Activated CD4-positive, alpha-beta T cell treated with anti-CD3 and anti-CD28 coated beads, Interleukin-2, amount 50 U/mL, for 4 hours (primary cell): Measurements from ENCODE around the gene EPX.
"Not testable (repeated sequence)": the region's sequence is repeated elsewhere in the genome, so short reads cannot be mapped to it uniquely, and the experiment has no call there.

Experiments used
- DNase-seq, 2 experiments: peaks; one replicate each; pipeline ENCODE4 v3.0.0-alpha.2; 2020

EPX gene

GRCh38 chr17:58192612-58193011 lies at the start of gene EPX:
Gene EPX (plus strand): TSS chr17:58192726. CDS start chr17:58192847, 121 bp downstream.
- DNase-seq = no peak

- DNase-seq = not testable (repeated sequence)
Observed at GRCh38 chr17:58143335-58143734, 49.2 kb upstream of the EPX start.

GRCh38 chr17:58144801-58145200 lies 47.7 kb upstream of the EPX start:
- no peak for DNase-seq

GRCh38 chr17:58147930-58148434 lies 44.5 kb upstream of the EPX start, which contains the start of gene OR4D1:
Gene OR4D1 (plus strand): TSS chr17:58148384. CDS start chr17:58155154, 6,770 bp downstream.
- no peak for DNase-seq

GRCh38 chr17:58148609-58149008 lies 43.9 kb upstream of the EPX start:
- DNase-seq = no peak

GRCh38 chr17:58150394-58150793 lies 42.1 kb upstream of the EPX start:
- no peak for DNase-seq

- peak; percentile 19 to 26 for DNase-seq
Observed at GRCh38 chr17:58153046-58153445, 39.5 kb upstream of the EPX start.

GRCh38 chr17:58153671-58154070 lies 38.9 kb upstream of the EPX start:
- DNase-seq = no peak

- peak; percentile 22 to 36 for DNase-seq
Observed at GRCh38 chr17:58156839-58157803, 35.4 kb upstream of the EPX start.

- no peak for DNase-seq
Observed at GRCh38 chr17:58158181-58158580, 34.3 kb upstream of the EPX start.

- no peak for DNase-seq
Observed at GRCh38 chr17:58161566-58161965, 31.0 kb upstream of the EPX start.

- no peak for DNase-seq
Observed at GRCh38 chr17:58165981-58166380, 26.5 kb upstream of the EPX start.

GRCh38 chr17:58166682-58167081 lies 25.8 kb upstream of the EPX start, which contains the start of gene OR4D2:
Gene OR4D2 (plus strand): TSS chr17:58166982. CDS start chr17:58169656, 2,674 bp downstream.
- no peak for DNase-seq

- no peak for DNase-seq
Observed at GRCh38 chr17:58170622-58171021, 21.9 kb upstream of the EPX start.

- peak; percentile 18 to 34 for DNase-seq
Observed at GRCh38 chr17:58172369-58173071, 20.0 kb upstream of the EPX start.

- DNase-seq = no peak
Observed at GRCh38 chr17:58174871-58175270, 17.7 kb upstream of the EPX start.

- DNase-seq = no peak
Observed at GRCh38 chr17:58176200-58176599, 16.3 kb upstream of the EPX start.

GRCh38 chr17:58181796-58182195 lies 10.7 kb upstream of the EPX start:
- DNase-seq = no peak

GRCh38 chr17:58183514-58183913 lies 9.0 kb upstream of the EPX start:
- DNase-seq = no peak

GRCh38 chr17:58184308-58184985 lies 8.1 kb upstream of the EPX start:
- no peak for DNase-seq

GRCh38 chr17:58184986-58185761 lies 7.4 kb upstream of the EPX start:
- no peak for DNase-seq

- no peak for DNase-seq
Observed at GRCh38 chr17:58186591-58186990, 5.9 kb upstream of the EPX start.
